22Rv1 (cell line): ENCODE measurements around the gene ANKS1B.

ENCODE experiments used
- CTCF ChIP-seq: fragments of 450-650 bp; IDR thresholded peaks from 2 replicates; pipeline ENCODE4 v1.5.1; 2017; ENCODE audit warnings: mild to moderate bottlenecking
- ZFX ChIP-seq: fragments of 450-650 bp; IDR thresholded peaks from 2 replicates; pipeline ENCODE4 v1.6.1; 2017; ENCODE audit warnings: antibody characterized with exemption, borderline replicate concordance

GRCh38 chr12:98738539-98738938 lies 1246.2 kb downstream of the ANKS1B start:
- TF ChIP-seq CTCF (no peak), ZFX (no peak)
